GM10248 (cell line): Measurements from ENCODE around the gene STARD13.

Source experiments
- CTCF ChIA-PET: fragments of 300-600 bp; sonication (Branson Sonifier 250); formaldehyde crosslinking; extraction: SDS; loops from one replicate; lab custom pipeline; 2021; ENCODE audit warnings: antibody characterized with exemption; lab: Yijun Ruan, JAX
- POLR2A ChIA-PET: fragments of 350-650 bp; sonication (Branson Sonifier 250); formaldehyde crosslinking; extraction: SDS; loops from one replicate; lab custom pipeline; 2020; ENCODE audit warnings: antibody characterized with exemption; lab: Yijun Ruan, JAX
- DNase-seq: peaks from one replicate; pipeline ENCODE4 v3.0.0; 2012; ENCODE audit errors: extremely low spot score
- CTCF ChIP-seq: IDR thresholded peaks from 2 replicates; pipeline ENCODE4 v1.5.1; 2012; ENCODE audit warnings: mild to moderate bottlenecking, low read depth; ENCODE audit errors: extremely low read depth, missing control alignments, control extremely low read depth

The STARD13 gene

GRCh38 chr13:33184112-33184490, 101.5 kb downstream of the STARD13 start:
- CTCF ChIA-PET = interaction anchor here (1.1 to 4.6 kb wide), 12 partner anchors 8 to 360 kb away, joined by 3 to 37 read pairs (median 6); no protein-coding TSS in a partner anchor
- POLR2A ChIA-PET = no interaction called here
- no peak for DNase-seq
- no peak for TF ChIP-seq CTCF

DNA sequence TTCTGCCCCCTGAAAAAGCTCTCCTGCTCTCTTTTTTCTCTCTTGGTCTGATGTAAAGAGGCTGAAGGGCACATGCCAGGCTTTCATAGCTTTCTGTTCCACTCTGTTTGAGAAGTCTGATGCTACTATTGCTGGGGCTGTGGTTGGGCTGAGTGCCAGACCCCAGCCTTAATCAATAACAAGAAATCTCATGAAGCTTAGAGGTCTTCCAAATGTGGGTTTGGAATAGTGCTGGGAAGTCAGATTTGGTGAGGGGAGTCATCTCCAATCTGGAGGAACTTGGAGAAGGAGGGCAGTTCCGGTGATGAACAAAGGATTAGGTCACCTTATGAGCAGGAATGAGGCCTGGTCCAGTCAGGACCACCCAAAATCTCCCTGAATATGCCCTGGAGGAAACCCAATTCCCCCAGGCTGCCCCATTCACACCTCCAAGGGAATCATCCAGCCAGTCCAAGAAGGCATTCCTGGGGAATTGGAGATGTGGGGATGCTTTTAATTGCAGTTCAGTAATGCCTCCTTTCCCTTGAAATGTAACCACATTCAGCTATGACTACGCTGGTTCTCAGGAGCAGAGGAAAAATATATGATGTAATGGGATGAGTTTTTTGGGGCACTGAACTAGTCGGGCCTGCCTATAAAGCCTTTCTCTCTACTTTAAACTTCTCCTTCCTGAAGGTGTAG, 102.0 kb downstream of the STARD13 start:
- CTCF ChIA-PET = interaction anchor here (1.1 to 4.6 kb wide), 13 partner anchors 8 to 360 kb away, joined by 3 to 37 read pairs (median 5); no protein-coding TSS in a partner anchor
- DNase-seq = no peak
- POLR2A ChIA-PET = interaction anchor here (1.4 kb wide), 1 partner anchor 19 kb away, joined by 3 read pairs; no protein-coding TSS in a partner anchor
- no peak for TF ChIP-seq CTCF

GRCh38 chr13:33182729-33183128, 102.8 kb downstream of the STARD13 start:
- no peak for DNase-seq
- ChIA-PET CTCF (interaction anchor here (0.7 to 4.6 kb wide), 10 partner anchors 10 to 540 kb away, joined by 3 to 37 read pairs (median 6); no protein-coding TSS in a partner anchor), POLR2A (interaction anchor here (1.0 to 1.4 kb wide), 2 partner anchors 20 to 36 kb away, joined by 3 read pairs; no protein-coding TSS in a partner anchor)
- no peak for TF ChIP-seq CTCF

DNA sequence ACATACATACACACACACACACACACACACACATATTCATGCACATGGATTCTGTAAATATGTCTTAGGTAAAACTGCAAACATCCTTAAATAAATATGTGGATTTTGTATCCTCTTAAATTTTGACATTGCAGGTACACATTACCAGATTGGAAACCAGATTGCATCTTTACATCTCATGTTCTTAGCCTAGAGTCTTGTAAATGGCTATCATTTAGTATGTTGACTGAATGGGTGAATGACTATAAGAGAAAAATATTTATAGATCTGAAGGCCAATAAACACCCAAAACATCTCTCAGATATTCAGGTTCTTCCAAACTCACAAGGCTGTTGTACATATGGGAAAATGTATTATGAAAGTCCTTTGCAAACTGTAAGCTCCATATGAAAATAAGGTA, 104.3 kb downstream of the STARD13 start:
- POLR2A ChIA-PET = no interaction called here
- CTCF ChIA-PET = interaction anchor here (2.2 kb wide), 1 partner anchor 15 kb away, joined by 5 read pairs; no protein-coding TSS in a partner anchor
- no peak for DNase-seq
- no peak for TF ChIP-seq CTCF

- ChIA-PET POLR2A (no interaction called here), CTCF (interaction anchor here (1.2 to 1.8 kb wide), 2 partner anchors 11 to 22 kb away, joined by 3 to 5 read pairs; no protein-coding TSS in a partner anchor)
- no peak for TF ChIP-seq CTCF
- no peak for DNase-seq
These were observed 105.3 kb downstream of the STARD13 start for GRCh38 chr13:33180122-33180804.

- POLR2A ChIA-PET = no interaction called here
These were observed 106.1 kb downstream of the STARD13 start for GRCh38 chr13:33179463-33179862.

More at GRCh38 chr13:33179463-33179862, 106.1 kb downstream of the STARD13 start:
- TF ChIP-seq CTCF = no peak
- CTCF ChIA-PET = interaction anchor here (1.4 to 1.8 kb wide), 2 partner anchors 10 to 25 kb away, joined by 3 to 5 read pairs; no protein-coding TSS in a partner anchor
- DNase-seq = no peak
